DND-41 (cell line): ENCODE measurements around the gene TMPRSS9.

ENCODE experiments used
- EZH2 ChIP-seq: IDR thresholded peaks from 3 replicates; pipeline ENCODE4 v1.6.1; 2012; ENCODE audit warnings: borderline replicate concordance, low read depth, mild to moderate bottlenecking, moderate library complexity, low read length, inconsistent platforms; ENCODE audit not compliant: severe bottlenecking
- TF ChIP-seq, protein P1 (sequence below): IDR thresholded peaks from 2 replicates; pipeline ENCODE4 v1.5.1; 2012; ENCODE audit warnings: borderline replicate concordance, low read length, moderate library complexity, mild to moderate bottlenecking; ENCODE audit not compliant: poor library complexity, severe bottlenecking; ENCODE audit errors: extremely low read depth

DNA sequence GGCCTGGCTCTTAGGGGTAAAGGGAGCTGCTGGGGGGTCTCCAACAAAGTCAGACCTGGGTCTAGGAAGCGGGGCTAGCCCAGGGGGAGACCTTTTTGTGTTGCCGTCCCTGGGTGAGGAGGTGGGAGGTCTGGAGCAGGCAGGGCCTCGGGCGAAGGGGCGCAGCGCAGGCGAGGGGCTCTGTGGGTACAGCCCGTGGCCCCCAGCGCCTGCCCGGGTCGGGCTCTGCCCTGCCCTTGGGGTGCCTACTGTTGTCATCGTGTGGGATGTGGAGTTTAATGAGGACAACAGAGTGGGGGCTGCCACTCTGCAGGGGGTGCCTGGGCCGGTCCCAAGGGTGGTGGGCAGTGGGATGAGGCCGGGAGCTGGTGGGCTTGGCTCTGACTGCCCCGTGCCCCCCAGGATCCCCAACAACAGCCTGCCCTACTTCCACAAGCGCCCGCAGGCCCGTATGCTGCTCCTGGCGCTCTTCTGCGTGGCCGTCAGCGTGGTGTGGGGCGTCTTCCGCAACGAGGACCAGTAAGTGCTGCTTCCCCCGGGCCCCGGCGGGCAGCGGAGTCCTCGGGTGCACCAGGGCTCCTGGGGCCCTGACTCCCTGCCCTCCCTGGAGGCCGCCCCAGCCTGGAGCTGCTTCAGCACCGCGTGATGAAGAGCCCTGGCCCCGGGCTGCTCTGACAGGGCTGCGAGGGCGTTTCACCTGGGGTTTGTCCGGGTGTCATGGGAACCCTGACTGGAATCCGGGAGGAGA, 19.4 kb upstream of the TMPRSS9 start:
- TF ChIP-seq, protein P1, sequence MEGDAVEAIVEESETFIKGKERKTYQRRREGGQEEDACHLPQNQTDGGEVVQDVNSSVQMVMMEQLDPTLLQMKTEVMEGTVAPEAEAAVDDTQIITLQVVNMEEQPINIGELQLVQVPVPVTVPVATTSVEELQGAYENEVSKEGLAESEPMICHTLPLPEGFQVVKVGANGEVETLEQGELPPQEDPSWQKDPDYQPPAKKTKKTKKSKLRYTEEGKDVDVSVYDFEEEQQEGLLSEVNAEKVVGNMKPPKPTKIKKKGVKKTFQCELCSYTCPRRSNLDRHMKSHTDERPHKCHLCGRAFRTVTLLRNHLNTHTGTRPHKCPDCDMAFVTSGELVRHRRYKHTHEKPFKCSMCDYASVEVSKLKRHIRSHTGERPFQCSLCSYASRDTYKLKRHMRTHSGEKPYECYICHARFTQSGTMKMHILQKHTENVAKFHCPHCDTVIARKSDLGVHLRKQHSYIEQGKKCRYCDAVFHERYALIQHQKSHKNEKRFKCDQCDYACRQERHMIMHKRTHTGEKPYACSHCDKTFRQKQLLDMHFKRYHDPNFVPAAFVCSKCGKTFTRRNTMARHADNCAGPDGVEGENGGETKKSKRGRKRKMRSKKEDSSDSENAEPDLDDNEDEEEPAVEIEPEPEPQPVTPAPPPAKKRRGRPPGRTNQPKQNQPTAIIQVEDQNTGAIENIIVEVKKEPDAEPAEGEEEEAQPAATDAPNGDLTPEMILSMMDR, result no peak
- TF ChIP-seq EZH2, result no peak
